HG02763 (cell line): ENCODE data around the gene ULK4.
"Not testable (repeated sequence)": the region's sequence is repeated elsewhere in the genome, so short reads cannot be mapped to it uniquely, and the experiment has no call there.

Experiments
- ATAC-seq: cut with Tn5 transposase; IDR thresholded peaks from one replicate; pipeline ENCODE4 v1.9.1; 2021; ENCODE audit warnings: mild to moderate bottlenecking, moderate library complexity; ENCODE audit not compliant: unreplicated experiment

ULK4 gene

GRCh38 chr3:41792806-41793205, 169.1 kb downstream of the ULK4 start:
- ATAC-seq, result no peak

- ATAC-seq, result no peak
These were observed 192.8 kb downstream of the ULK4 start for GRCh38 chr3:41769106-41769505.

- ATAC-seq, result no peak
These were observed 193.5 kb downstream of the ULK4 start for GRCh38 chr3:41768363-41768762.

GRCh38 chr3:41762867-41763266, 199.0 kb downstream of the ULK4 start:
- ATAC-seq, result not testable (repeated sequence)

GRCh38 chr3:41753651-41754050, 208.3 kb downstream of the ULK4 start:
- no peak for ATAC-seq

GRCh38 chr3:41751597-41751996, 210.3 kb downstream of the ULK4 start:
- ATAC-seq, result no peak

GRCh38 chr3:41749988-41750387, 211.9 kb downstream of the ULK4 start:
- no peak for ATAC-seq

GRCh38 chr3:41746215-41746614, 215.7 kb downstream of the ULK4 start:
- no peak for ATAC-seq

- ATAC-seq, result no peak
These were observed 219.8 kb downstream of the ULK4 start for GRCh38 chr3:41742121-41742520.

GRCh38 chr3:41740374-41740886, 221.5 kb downstream of the ULK4 start:
- no peak for ATAC-seq

GRCh38 chr3:41726891-41727290, 235.0 kb downstream of the ULK4 start:
- no peak for ATAC-seq

- ATAC-seq, result no peak
These were observed 244.3 kb downstream of the ULK4 start for GRCh38 chr3:41717641-41718040.

GRCh38 chr3:41716471-41716870, 245.4 kb downstream of the ULK4 start:
- ATAC-seq, result no peak

GRCh38 chr3:41715376-41715775, 246.5 kb downstream of the ULK4 start:
- no peak for ATAC-seq

GRCh38 chr3:41711651-41712050, 250.3 kb downstream of the ULK4 start:
- ATAC-seq, result no peak

GRCh38 chr3:41710646-41711388, 251.1 kb downstream of the ULK4 start:
- no peak for ATAC-seq

- ATAC-seq, result not testable (repeated sequence)
These were observed 252.7 kb downstream of the ULK4 start for GRCh38 chr3:41709213-41709612.

- no peak for ATAC-seq
These were observed 253.7 kb downstream of the ULK4 start for GRCh38 chr3:41708176-41708575.

- ATAC-seq, result no peak
These were observed 256.0 kb downstream of the ULK4 start for GRCh38 chr3:41705893-41706292.

- ATAC-seq, result no peak
These were observed 260.7 kb downstream of the ULK4 start for GRCh38 chr3:41701191-41701698.

GRCh38 chr3:41700155-41700554, 261.7 kb downstream of the ULK4 start:
- ATAC-seq, result no peak

GRCh38 chr3:41698898-41699297, 263.0 kb downstream of the ULK4 start:
- ATAC-seq, result no peak

GRCh38 chr3:41697702-41698101, 264.2 kb downstream of the ULK4 start:
- ATAC-seq, result no peak
